Gastroesophageal sphincter (tissue), 4 donors: ENCODE data around the gene JDP2. TPM values are rescaled to one million over a fixed set of nuclear protein-coding genes. Genes with fewer than 3 reads are reported as not detected.

Experiments
- ATAC-seq: fragments of 150-250 bp; one replicate; pipeline ENCODE4 v1.9.1; 2016; ENCODE audit warnings: mild to moderate bottlenecking, moderate library complexity
- H3K27ac ChIP-seq, 4 donors: fragments of 200-600 bp; sonication (generic) in 3 of 4; 1 replicate in 3 of 4; 2 replicates in 1 of 4; pipeline ENCODE4 v1.5.1; 2016 to 2019
- H3K27me3 ChIP-seq: fragments of 200-600 bp; sonication (generic); one replicate; pipeline ENCODE4 v1.5.1; 2019
- H3K36me3 ChIP-seq, 2 donors: fragments of 200-600 bp; sonication (generic); one replicate each; pipeline ENCODE4 v1.5.1; 2019; ENCODE audit warnings: control low read depth in 1 of 2
- H3K4me1 ChIP-seq, 3 donors: fragments of 200-600 bp; sonication (generic); 1 replicate in 2 of 3; 2 replicates in 1 of 3; pipeline ENCODE4 v1.5.1; 2016 to 2019; ENCODE audit warnings: control low read depth in 2 of 3
- H3K4me3 ChIP-seq, 2 donors: fragments of 200-600 bp; sonication (generic); one replicate each; pipeline ENCODE4 v1.5.1; 2019; ENCODE audit warnings: mild to moderate bottlenecking in 1 of 2, moderate library complexity in 1 of 2
- H3K9me3 ChIP-seq, 3 donors: fragments of 200-600 bp; sonication (generic); one replicate each; pipeline ENCODE4 v1.5.1; 2017 to 2019; ENCODE audit warnings: control low read depth in 2 of 3
- CTCF ChIP-seq, 4 experiments: fragments of 200-600 bp in 2 of 4; fragments of 450-650 bp in 2 of 4; sonication (generic) in 1 of 4; IDR thresholded peaks; one replicate each; pipeline ENCODE4 v1.5.1; 2017 to 2019; ENCODE audit warnings: antibody characterized with exemption in 4 of 4, mild to moderate bottlenecking in 2 of 4, moderate library complexity in 2 of 4
- EP300 ChIP-seq: sonication (generic); formaldehyde crosslinking; IDR thresholded peaks from one replicate; pipeline ENCODE4 v1.6.1; 2017; ENCODE audit warnings: antibody characterized with exemption, mild to moderate bottlenecking
- POLR2A ChIP-seq, 2 donors: fragments of 450-650 bp; IDR thresholded peaks; one replicate each; pipeline ENCODE4 v1.6.1; 2017; ENCODE audit warnings: antibody characterized with exemption in 2 of 2, mild to moderate bottlenecking in 2 of 2, moderate library complexity in 1 of 2
- POLR2AphosphoS5 ChIP-seq: sonication (generic); formaldehyde crosslinking; IDR thresholded peaks from one replicate; pipeline ENCODE4 v1.6.1; 2017; ENCODE audit warnings: antibody characterized with exemption
- WGBS, 2 donors: methylation state at CpG; one replicate each; pipeline ENCODE4 v1.1.5; 2018; ENCODE audit warnings: low coverage in 1 of 2; 5-methylcytosine and 5-hydroxymethylcytosine counted together
- total RNA-seq, 4 donors: library from RNA; depleted of rRNA; stranded (reverse); fragments of >200 nt; gene quantifications; one replicate each; pipeline ENCODE4 v1.1.0, GENCODE V29; 2016

Gene JDP2
- total RNA-seq, 4 donors from 2014 or later = 55.6 to 90.0 (median 70.8) TPM

- TF ChIP-seq POLR2A (IDR thresholded peaks at IDR 0.05) = no peak
- no peak for TF ChIP-seq POLR2AphosphoS5
- TF ChIP-seq CTCF (IDR thresholded peaks at IDR 0.05) = no peak
- TF ChIP-seq EP300 = no peak
- H3K9me3 ChIP-seq = no peaks in the 10 kb centered on the region
- WGBS, 2 donors = 33 to 69% methylated on average over 1 of the region's 1 CpG
- H3K4me3 ChIP-seq = no peak overlapping the region
- H3K4me1 ChIP-seq = no peaks in the 10 kb centered on the region
- no peaks in the 10 kb centered on the region for H3K36me3 ChIP-seq
- no peak for ATAC-seq
- H3K27me3 ChIP-seq = no peaks in the 10 kb centered on the region
- H3K27ac ChIP-seq = no peak overlapping the region
These were observed 10.1 kb upstream of the JDP2 start for GRCh38 chr14:75417674-75418073.

GRCh38 chr14:75418850-75419768 lies 8.7 kb upstream of the JDP2 start:
- 56 to 58% methylated on average over 6 to 13 of the region's 16 CpGs for WGBS, 2 donors
- TF ChIP-seq POLR2A (IDR thresholded peaks at IDR 0.05) = no peak
- TF ChIP-seq EP300 = no peak
- no peak for TF ChIP-seq CTCF (IDR thresholded peaks at IDR 0.05)
- TF ChIP-seq POLR2AphosphoS5 = no peak
- no peaks in the 10 kb centered on the region for H3K27me3 ChIP-seq
- no peaks in the 10 kb centered on the region for H3K36me3 ChIP-seq
- H3K9me3 ChIP-seq = no peaks in the 10 kb centered on the region
- no peak overlapping the region for H3K27ac ChIP-seq
- H3K4me1 ChIP-seq = no peaks in the 10 kb centered on the region
- ATAC-seq = no peak
- no peak overlapping the region for H3K4me3 ChIP-seq

- ATAC-seq = no peak
- 42 to 68% methylated on average over 8 of the region's 8 CpGs for WGBS, 2 donors
- H3K4me3 ChIP-seq = no peak overlapping the region
- H3K27me3 ChIP-seq = no peaks in the 10 kb centered on the region
- no peak overlapping the region for H3K27ac ChIP-seq
- H3K36me3 ChIP-seq = no peaks in the 10 kb centered on the region
- peaks cover 0 to 14% (median 7%) of the 10 kb centered on the region in 3 donors for H3K4me1 ChIP-seq
- TF ChIP-seq POLR2A (IDR thresholded peaks at IDR 0.05) (no peak), EP300 (no peak), CTCF (IDR thresholded peaks at IDR 0.05) (no peak), POLR2AphosphoS5 (no peak)
- H3K9me3 ChIP-seq = no peaks in the 10 kb centered on the region
These were observed 5.7 kb upstream of the JDP2 start for GRCh38 chr14:75422169-75422568.

GRCh38 chr14:75424496-75424895 lies 3.3 kb upstream of the JDP2 start:
- Histone ChIP-seq H3K27ac (no peak overlapping the region), H3K4me1 (peaks cover 0 to 27% (median 11%) of the 10 kb centered on the region in 3 donors), H3K36me3 (no peaks in the 10 kb centered on the region), H3K4me3 (no peak overlapping the region), H3K27me3 (no peaks in the 10 kb centered on the region), H3K9me3 (no peaks in the 10 kb centered on the region)
- ATAC-seq = no peak
- TF ChIP-seq POLR2AphosphoS5 = no peak
- WGBS, 2 donors = no CpG with 5 or more reads among the region's 1 CpG

- H3K9me3 ChIP-seq = no peaks in the 10 kb centered on the region
- H3K36me3 ChIP-seq = no peaks in the 10 kb centered on the region
- H3K27me3 ChIP-seq = no peaks in the 10 kb centered on the region
- 53 to 60% methylated on average over 2 of the region's 4 CpGs for WGBS, 2 donors
- no peak for ATAC-seq
- TF ChIP-seq POLR2AphosphoS5 (no peak), EP300 (no peak), CTCF (IDR thresholded peaks at IDR 0.05) (no peak), POLR2A (IDR thresholded peaks at IDR 0.05) (no peak)
- H3K4me3 ChIP-seq = no peak overlapping the region
- peak overlapping the region in 2 of 4 donors; percentile 96 to 97 for H3K27ac ChIP-seq
- H3K4me1 ChIP-seq = peaks cover 0 to 36% (median 21%) of the 10 kb centered on the region in 3 donors
These were observed 2.4 kb upstream of the JDP2 start for GRCh38 chr14:75425446-75425845.
